HCT116 (cell line): ENCODE data around the gene HMGB2. TPM values are rescaled to one million over a fixed set of nuclear protein-coding genes. Genes with fewer than 3 reads are reported as not detected.

Experiments
- ATAC-seq: fragments of 200-7000 bp; cut with Tn5 transposase; 2 replicates; pipeline ENCODE4 v1.9.1; 2020; ENCODE audit warnings: mild to moderate bottlenecking, moderate library complexity
- BruUV-seq: library from RNA; stranded (reverse); fragments of 400-500 nt; replicated peaks from 2 replicates; lab custom pipeline; 2021; lab: Mats Ljungman, UMichigan
- CTCF ChIA-PET: fragments of 300-600 bp; sonication (Branson Sonifier 250); formaldehyde crosslinking; loops from one replicate; lab custom pipeline; 2021; ENCODE audit warnings: antibody characterized with exemption; lab: Charles Lee
- POLR2A ChIA-PET: fragments of 300-600, 350-600 bp; sonication (Branson Sonifier 250); formaldehyde crosslinking; loops from one replicate; lab custom pipeline; 2021; ENCODE audit warnings: antibody characterized with exemption; lab: Charles Lee
- RAD21 ChIA-PET, 2 experiments: fragments of 300-600 bp; sonication (Branson Sonifier 250); formaldehyde crosslinking; loops; one replicate each; lab custom pipeline; 2023; ENCODE audit warnings: low total read pairs in 2 of 2; ENCODE audit not compliant: uncharacterized antibody in 2 of 2, unreplicated experiment in 2 of 2, low non-redundant PET in 1 of 2; lab: Charles Lee
- DNase-seq: peaks from one replicate; pipeline ENCODE4 v3.0.0-alpha.2; 2010; ENCODE audit warnings: low read depth, low spot score
- H2AFZ ChIP-seq: fragments of 200-600 bp; shearing (Covaris generic), sonication (generic); 2 replicates; pipeline ENCODE4 v1.6.1; 2017; ENCODE audit warnings: low read depth, mixed run types, mixed read lengths, antibody characterized with exemption, low read length; ENCODE audit not compliant: poor library complexity, severe bottlenecking
- H3K27ac ChIP-seq: 2 replicates; pipeline ENCODE4 v1.5.1; 2012; ENCODE audit warnings: low read depth, low read length
- H3K27me3 ChIP-seq: fragments of 200-600 bp; sonication (generic); 2 replicates; pipeline ENCODE4 v1.6.1; 2016; ENCODE audit warnings: mixed run types, low read length, mixed read lengths; ENCODE audit not compliant: insufficient read depth
- H3K36me3 ChIP-seq, 2 experiments: fragments of 200-500 bp in 1 of 2; fragments of 200-600 bp in 1 of 2; sonication (Bioruptor generic) in 1 of 2; sonication (generic) in 1 of 2; 2 replicates each; pipeline versions ENCODE4 v1.5.1 to v1.6.1; 2014 to 2016; ENCODE audit warnings: low read length in 2 of 2, inconsistent platforms in 1 of 2, mixed read lengths in 1 of 2, mixed run types in 1 of 2; ENCODE audit not compliant: insufficient read depth in 2 of 2, control insufficient read depth in 1 of 2
- H3K4me1 ChIP-seq, 2 experiments: fragments of 200-600 bp in 1 of 2; sonication (generic) in 1 of 2; 2 replicates each; pipeline versions ENCODE4 v1.5.1 to v1.6.1; 2012 to 2017; ENCODE audit warnings: low read length in 2 of 2, inconsistent platforms in 1 of 2, mild to moderate bottlenecking in 1 of 2, mixed read lengths in 1 of 2, mixed run types in 1 of 2, moderate library complexity in 1 of 2; ENCODE audit not compliant: insufficient read depth in 2 of 2, control insufficient read depth in 1 of 2
- H3K4me2 ChIP-seq: fragments of 200-600 bp; sonication (generic); 2 replicates; pipeline ENCODE4 v1.6.1; 2017; ENCODE audit warnings: mixed run types, low read length, mixed read lengths
- H3K4me3 ChIP-seq, 2 experiments: fragments of 200-600 bp in 1 of 2; sonication (generic) in 1 of 2; replicated peaks in 1 of 2; 2 replicates each; pipeline ENCODE4 v1.5.1; 2011 to 2016; ENCODE audit warnings: low read length in 2 of 2, control low read depth in 1 of 2, low read depth in 1 of 2, mild to moderate bottlenecking in 1 of 2, mixed read lengths in 1 of 2, mixed run types in 1 of 2
- H3K79me2 ChIP-seq: fragments of 200-600 bp; sonication (generic); 2 replicates; pipeline ENCODE4 v1.6.1; 2017; ENCODE audit warnings: mild to moderate bottlenecking, mixed run types, low read length, moderate library complexity, mixed read lengths; ENCODE audit not compliant: insufficient read depth
- H3K9ac ChIP-seq: fragments of 200-600 bp; sonication (generic); 2 replicates; pipeline ENCODE4 v1.6.1; 2016; ENCODE audit warnings: low read length, mixed read lengths
- H3K9me2 ChIP-seq: fragments of 200-600 bp; sonication (generic), shearing (Covaris generic); 2 replicates; pipeline ENCODE4 v1.6.1; 2017; ENCODE audit warnings: mixed run types, mild to moderate bottlenecking, moderate library complexity; ENCODE audit not compliant: insufficient read depth
- H3K9me3 ChIP-seq, 2 experiments: fragments of 200-500 bp in 1 of 2; fragments of 200-600 bp in 1 of 2; sonication (Bioruptor generic) in 1 of 2; sonication (generic) in 1 of 2; 2 replicates each; pipeline ENCODE4 v1.6.1; 2014 to 2017; ENCODE audit warnings: low read length in 2 of 2, mixed read lengths in 2 of 2, inconsistent platforms in 1 of 2, low read depth in 1 of 2, mild to moderate bottlenecking in 1 of 2, mixed run types in 1 of 2, moderate library complexity in 1 of 2; ENCODE audit not compliant: control insufficient read depth in 1 of 2, insufficient read depth in 1 of 2
- H4K20me1 ChIP-seq: fragments of 200-600 bp; sonication (generic), shearing (Covaris generic); 2 replicates; pipeline ENCODE4 v1.6.1; 2017; ENCODE audit warnings: mixed run types, mild to moderate bottlenecking, moderate library complexity; ENCODE audit not compliant: insufficient read depth
- ATF3 ChIP-seq: IDR thresholded peaks from 2 replicates; pipeline ENCODE4 v1.6.1; 2012
- CBX3 ChIP-seq: IDR thresholded peaks from 2 replicates; pipeline ENCODE4 v1.6.1; 2012; ENCODE audit warnings: low read depth
- CEBPB ChIP-seq: IDR thresholded peaks from 2 replicates; pipeline ENCODE4 v1.6.1; 2012; ENCODE audit warnings: low read depth
- CTCF ChIP-seq, 3 experiments: fragments of 200-600 bp in 1 of 3; sonication (generic) in 1 of 3; IDR thresholded peaks in 2 of 3; conservative IDR thresholded peaks in 1 of 3; 2 replicates each; pipeline ENCODE4 v1.5.1; 2012 to 2017; ENCODE audit warnings: low read depth in 2 of 3, low read length in 2 of 3, antibody characterized with exemption in 1 of 3, borderline replicate concordance in 1 of 3, control low read depth in 1 of 3, mild to moderate bottlenecking in 1 of 3, mixed read lengths in 1 of 3, mixed run types in 1 of 3, moderate library complexity in 1 of 3; ENCODE audit not compliant: insufficient read depth in 1 of 3
- EGR1 ChIP-seq: IDR thresholded peaks from 2 replicates; pipeline ENCODE4 v1.6.1; 2012; ENCODE audit warnings: low read depth
- ELF1 ChIP-seq: IDR thresholded peaks from 2 replicates; pipeline ENCODE4 v1.6.1; 2012; ENCODE audit warnings: low read depth, borderline replicate concordance
- EZH2 ChIP-seq: fragments of 200-600 bp; sonication (generic); IDR thresholded peaks from 2 replicates; pipeline ENCODE4 v1.6.1; 2017; ENCODE audit warnings: antibody characterized with exemption, mixed run types
- FOSL1 ChIP-seq: IDR thresholded peaks from 2 replicates; pipeline ENCODE4 v1.6.1; 2012; ENCODE audit warnings: low read depth
- POLR2A ChIP-seq: IDR thresholded peaks from 2 replicates; pipeline ENCODE4 v1.7.0; 2011; ENCODE audit warnings: borderline replicate concordance; ENCODE audit not compliant: insufficient read depth, insufficient read length; ENCODE audit errors: extremely low read depth
- POLR2AphosphoS5 ChIP-seq: IDR thresholded peaks from 2 replicates; pipeline ENCODE4 v1.6.1; 2011; ENCODE audit warnings: mild to moderate bottlenecking, low read depth, low read length, moderate library complexity
- RAD21 ChIP-seq: IDR thresholded peaks from 2 replicates; pipeline ENCODE4 v1.6.1; 2012; ENCODE audit warnings: low read depth, mild to moderate bottlenecking
- SIN3A ChIP-seq: IDR thresholded peaks from 2 replicates; pipeline ENCODE4 v1.6.1; 2012; ENCODE audit warnings: low read depth
- SP1 ChIP-seq: IDR thresholded peaks from 2 replicates; pipeline ENCODE4 v1.6.1; 2012; ENCODE audit warnings: low read depth
- TCF7L2 ChIP-seq: IDR thresholded peaks from 2 replicates; pipeline ENCODE4 v1.7.0; 2011; ENCODE audit warnings: borderline replicate concordance, inconsistent platforms; ENCODE audit not compliant: insufficient read depth, insufficient read length; ENCODE audit errors: extremely low read depth
- ZBTB33 ChIP-seq: IDR thresholded peaks from 2 replicates; pipeline ENCODE4 v1.6.1; 2011; ENCODE audit warnings: mild to moderate bottlenecking, low read length, moderate library complexity; ENCODE audit not compliant: insufficient replicate concordance; ENCODE audit errors: extremely low read depth
- ZFX ChIP-seq: fragments of 450-650 bp; IDR thresholded peaks from 2 replicates; pipeline ENCODE4 v1.6.1; 2017
- intact Hi-C: fragments of 100-400 bp; cut with micrococcal nuclease; formaldehyde crosslinking; loops from 2 replicates; pipeline ENCODE4 v1.10.0; 2022
- total RNA-seq: library from RNA; stranded (reverse); gene quantifications from one replicate; pipeline ENCODE4 v1.2.1, GENCODE V29; 2021; ENCODE audit not compliant: unreplicated experiment

Gene HMGB2
- total RNA-seq, 1 experiment from 2014 or later, result 388 TPM

GRCh38 chr4:173282256-173282562 lies 51.9 kb downstream of the HMGB2 start:
- ChIA-PET CTCF (interaction anchor here (3.3 kb wide), 1 partner anchor 20 kb away, joined by 10 read pairs; no protein-coding TSS in a partner anchor), POLR2A (no interaction called here), RAD21 (no interaction called here)
- TF ChIP-seq ELF1 (no peak), EGR1 (no peak), EZH2 (no peak), ATF3 (no peak), CBX3 (no peak), SIN3A (no peak)
- intact Hi-C loops, result no loop called here
- no TSS peak for BruUV-seq
- H3K27ac ChIP-seq, result no peak overlapping the region
- no peaks in the 10 kb centered on the region for H3K27me3 ChIP-seq
- H3K4me3 ChIP-seq, result no peak overlapping the region
- H3K36me3 ChIP-seq, result no peaks in the 10 kb centered on the region
- no peaks in the 10 kb centered on the region; the same call in 1 of the 2 replicates for H4K20me1 ChIP-seq
- H2AFZ ChIP-seq, result no peak overlapping the region
- H3K4me1 ChIP-seq, result no peaks in the 10 kb centered on the region
- no peaks in the 10 kb centered on the region for H3K9me2 ChIP-seq
- no peaks in the 10 kb centered on the region; the same call in 1 of the 2 replicates for H3K79me2 ChIP-seq
- H3K9ac ChIP-seq, result no peak overlapping the region
- H3K4me2 ChIP-seq, result no peak overlapping the region
- DNase-seq (no peak), ATAC-seq (no peak)
- peaks cover 7 to 14% of the 10 kb centered on the region in 2 experiments; a peak in 2 of 4 replicates for H3K9me3 ChIP-seq

GRCh38 chr4:173281406-173282255 lies 52.5 kb downstream of the HMGB2 start:
- Histone ChIP-seq H2AFZ (no peak overlapping the region), H3K9ac (no peak overlapping the region), H3K9me3 (peaks cover under 1 to 12% of the 10 kb centered on the region in 2 experiments; a peak in 2 of 4 replicates), H3K79me2 (no peaks in the 10 kb centered on the region; the same call in 1 of the 2 replicates), H4K20me1 (no peaks in the 10 kb centered on the region; the same call in 1 of the 2 replicates), H3K4me1 (no peaks in the 10 kb centered on the region), H3K4me2 (no peak overlapping the region), H3K36me3 (no peaks in the 10 kb centered on the region), H3K27me3 (no peaks in the 10 kb centered on the region), H3K4me3 (no peak overlapping the region), H3K9me2 (no peaks in the 10 kb centered on the region), H3K27ac (no peak overlapping the region)
- intact Hi-C loops, result no loop called here
- no peak for DNase-seq
- ATAC-seq, result no peak
- ChIA-PET CTCF (interaction anchor here (1.0 to 3.3 kb wide), 2 partner anchors 20 to 268 kb away, joined by 7 to 10 read pairs; no protein-coding TSS in a partner anchor), RAD21 (interaction anchor here in 1 of 2 experiments (0.6 kb wide), 1 partner anchor 268 kb away, joined by 3 read pairs; no protein-coding TSS in a partner anchor), POLR2A (no interaction called here)
- no TSS peak for BruUV-seq
- TF ChIP-seq CEBPB (no peak), RAD21 (no peak), TCF7L2 (no peak), CTCF (IDR thresholded peaks at IDR 0.05 in 2 of 3, conservative IDR thresholded peaks at IDR 0.05 in 1 of 3; ENCODE audit: borderline replicate concordance in 1 of 3, insufficient read depth in 1 of 3, low read depth in 2 of 3, low read length in 2 of 3) (no peak), ZBTB33 (no peak), SP1 (no peak), ELF1 (no peak), POLR2A (no peak), ZFX (no peak), POLR2AphosphoS5 (no peak), CBX3 (no peak), FOSL1 (no peak)
